Stimulated activated CD4-positive, alpha-beta T cell treated with anti-CD3 and anti-CD28 coated beads, Interleukin-15, amount 100 ng/mL, for 1 hour (primary cell): Measurements from ENCODE around the gene AGT.
"Not testable (repeated sequence)": the region's sequence is repeated elsewhere in the genome, so short reads cannot be mapped to it uniquely, and the experiment has no call there.

Source experiments
- DNase-seq, 2 donors: peaks; one replicate each; pipeline ENCODE4 v3.0.0-alpha.2; 2020; ENCODE audit warnings: low read depth in 1 of 2, low spot score in 1 of 2

AGT gene

GRCh38 chr1:230744382-230744781 lies 30.5 kb upstream of the AGT start:
- DNase-seq = no peak

GRCh38 chr1:230743899-230744298 lies 30.0 kb upstream of the AGT start:
- no peak for DNase-seq

- DNase-seq = no peak
Observed at GRCh38 chr1:230739564-230740290, 25.8 kb upstream of the AGT start.

- DNase-seq = no peak
Observed at GRCh38 chr1:230737622-230738262, 23.8 kb upstream of the AGT start.

GRCh38 chr1:230735447-230735846 lies 21.5 kb upstream of the AGT start:
- no peak for DNase-seq

- no peak for DNase-seq
Observed at GRCh38 chr1:230730977-230731376, 17.1 kb upstream of the AGT start.

GRCh38 chr1:230728710-230729392 lies 14.9 kb upstream of the AGT start:
- no peak for DNase-seq

GRCh38 chr1:230725256-230726012 lies 11.5 kb upstream of the AGT start:
- no peak for DNase-seq

GRCh38 chr1:230721849-230722522 lies 8.1 kb upstream of the AGT start:
- DNase-seq = not testable (repeated sequence)

- no peak for DNase-seq
Observed at GRCh38 chr1:230717251-230717650, 3.3 kb upstream of the AGT start.

- DNase-seq = not testable (repeated sequence)
Observed at GRCh38 chr1:230716453-230716852, 2.5 kb upstream of the AGT start.

- no peak for DNase-seq
Observed at GRCh38 chr1:230715510-230715909, 1.6 kb upstream of the AGT start.

GRCh38 chr1:230713547-230713914 lies 391 bp downstream of the AGT start:
- DNase-seq = no peak

GRCh38 chr1:230713138-230713537 lies 784 bp downstream of the AGT start:
- no peak for DNase-seq

GRCh38 chr1:230712470-230712942 lies 1.4 kb downstream of the AGT start:
- no peak for DNase-seq

- no peak for DNase-seq
Observed at GRCh38 chr1:230711245-230711644, 2.7 kb downstream of the AGT start.

- DNase-seq = no peak
Observed at GRCh38 chr1:230710543-230710904, 3.4 kb downstream of the AGT start.

GRCh38 chr1:230709619-230710542 lies 4.0 kb downstream of the AGT start:
- no peak for DNase-seq

- DNase-seq = no peak
Observed at GRCh38 chr1:230708631-230709580, 5.0 kb downstream of the AGT start.
